ENCODE measurements around the gene SLC12A9.

- TF ChIP-seq PHF8 (conservative IDR thresholded peaks at IDR 0.05; ENCODE audit: low read depth, low read length) (no peak), CTCF (IDR thresholded peaks at IDR 0.05; ENCODE audit: control extremely low read depth in 1 of 3, insufficient read depth in 1 of 3, low read depth in 1 of 3, low read length in 3 of 3) (no peak), TAF1 (IDR thresholded peaks at IDR 0.05; ENCODE audit: low read depth, low read length) (no peak), USF2 (IDR thresholded peaks at IDR 0.05; ENCODE audit: low read length) (no peak), CREB1 (IDR thresholded peaks at IDR 0.05) (no peak), SIX5 (IDR thresholded peaks at IDR 0.05; ENCODE audit: low read depth, low read length) (no peak), TBP (IDR thresholded peaks at IDR 0.05; ENCODE audit: low read depth, low read length) (no peak), POLR2AphosphoS5 (IDR thresholded peaks at IDR 0.05; ENCODE audit: low read depth, low read length) (no peak), RNF2 (IDR thresholded peaks at IDR 0.05; ENCODE audit: borderline replicate concordance, low read depth, low read length, missing control alignments, poor library complexity, severe bottlenecking) (no peak), ATF3 (IDR thresholded peaks at IDR 0.05; ENCODE audit: insufficient read depth, low read depth, low read length) (no peak)
Observed at GRCh38 chr7:100829150-100829716, 23.3 kb upstream of the SLC12A9 start.
